HL-60 (cell line): ENCODE results near the gene UBE2Q2.

Experiments
- DNase-seq, 2 experiments: peaks; one replicate each; pipeline ENCODE4 v3.0.0-alpha.2; 2010 to 2020; ENCODE audit warnings: low read depth in 1 of 2, low spot score in 1 of 2
- H3K27ac ChIP-seq: fragments of 250-450 bp; sonication (Bioruptor Pico); replicated peaks from 2 replicates; pipeline ENCODE4 v1.5.1; 2020; ENCODE audit warnings: mild to moderate bottlenecking, moderate library complexity
- H3K27me3 ChIP-seq: fragments of 250-450 bp; sonication (Bioruptor Pico); 2 replicates; pipeline ENCODE4 v1.5.1; 2021; ENCODE audit warnings: mild to moderate bottlenecking, moderate library complexity; ENCODE audit not compliant: insufficient read depth, poor library complexity, severe bottlenecking
- H3K4me3 ChIP-seq: replicated peaks from 2 replicates; pipeline ENCODE4 v1.5.1; 2011; ENCODE audit warnings: mild to moderate bottlenecking, control low read depth, low read length; ENCODE audit not compliant: insufficient read depth
- CTCF ChIP-seq: IDR thresholded peaks from one replicate; pipeline ENCODE4 v1.5.1; 2011; ENCODE audit warnings: low read length, control low read depth, inconsistent platforms; ENCODE audit not compliant: insufficient read depth
- GABPA ChIP-seq: IDR thresholded peaks from 2 replicates; pipeline ENCODE4 v1.6.1; 2012; ENCODE audit warnings: low read depth
- POLR2AphosphoS5 ChIP-seq: IDR thresholded peaks from 2 replicates; pipeline ENCODE4 v1.6.1; 2012; ENCODE audit warnings: low read depth
- REST ChIP-seq: IDR thresholded peaks from 2 replicates; pipeline ENCODE4 v1.6.1; 2012; ENCODE audit warnings: low read depth; ENCODE audit not compliant: insufficient replicate concordance
- SPI1 ChIP-seq: IDR thresholded peaks from 2 replicates; pipeline ENCODE4 v1.6.1; 2012; ENCODE audit warnings: low read depth, mild to moderate bottlenecking, borderline replicate concordance

The UBE2Q2 gene

GRCh38 chr15:75822685-75823278 lies 20.5 kb upstream of the UBE2Q2 start:
- Histone ChIP-seq H3K4me3 (no peak overlapping the region), H3K27ac (no peak overlapping the region), H3K27me3 (no peaks in the 10 kb centered on the region)
- TF ChIP-seq GABPA: no peak
- no peak for TF ChIP-seq POLR2AphosphoS5
- TF ChIP-seq CTCF: no peak
- no peak for DNase-seq

GRCh38 chr15:75823860-75824613 lies 19.2 kb upstream of the UBE2Q2 start:
- H3K4me3 ChIP-seq: no peak overlapping the region
- H3K27ac ChIP-seq: no peak overlapping the region
- TF ChIP-seq REST: no peak
- TF ChIP-seq POLR2AphosphoS5: no peak
- TF ChIP-seq SPI1: no peak
- no peak for TF ChIP-seq CTCF
- TF ChIP-seq GABPA: no peak
- DNase-seq: no peak
- no peaks in the 10 kb centered on the region for H3K27me3 ChIP-seq

- H3K27ac ChIP-seq: no peak overlapping the region
- DNase-seq: no peak
- TF ChIP-seq GABPA (no peak), SPI1 (no peak), POLR2AphosphoS5 (no peak), CTCF (no peak), REST (no peak)
Measured at GRCh38 chr15:75827691-75828090, 15.6 kb upstream of the UBE2Q2 start.

GRCh38 chr15:75828429-75828828 lies 14.8 kb upstream of the UBE2Q2 start:
- Histone ChIP-seq H3K27me3 (no peaks in the 10 kb centered on the region), H3K4me3 (no peak overlapping the region), H3K27ac (no peak overlapping the region)
- DNase-seq: no peak
- TF ChIP-seq SPI1 (no peak), CTCF (no peak), POLR2AphosphoS5 (no peak)

More at GRCh38 chr15:75827691-75828090, 15.6 kb upstream of the UBE2Q2 start:
- no peak overlapping the region for H3K4me3 ChIP-seq
- no peaks in the 10 kb centered on the region for H3K27me3 ChIP-seq
